Neural cell (in vitro differentiated cells): Measurements from ENCODE around the gene PECR.

ENCODE experiments used
- EZH2 ChIP-seq: fragments of 200-600, 300-800 bp; shearing (Covaris generic), sonication (generic); IDR thresholded peaks from 2 replicates; pipeline ENCODE4 v1.6.1; 2014; ENCODE audit warnings: antibody characterized with exemption, low read length, borderline replicate concordance, mild to moderate bottlenecking; ENCODE audit not compliant: insufficient read depth, poor library complexity, severe bottlenecking
- TF ChIP-seq, protein P1 (sequence below): fragments of 450-650 bp; IDR thresholded peaks from 2 replicates; pipeline ENCODE4 v1.5.1; 2014; ENCODE audit warnings: antibody characterized with exemption, mild to moderate bottlenecking, moderate library complexity; ENCODE audit not compliant: poor library complexity, severe bottlenecking

DNA sequence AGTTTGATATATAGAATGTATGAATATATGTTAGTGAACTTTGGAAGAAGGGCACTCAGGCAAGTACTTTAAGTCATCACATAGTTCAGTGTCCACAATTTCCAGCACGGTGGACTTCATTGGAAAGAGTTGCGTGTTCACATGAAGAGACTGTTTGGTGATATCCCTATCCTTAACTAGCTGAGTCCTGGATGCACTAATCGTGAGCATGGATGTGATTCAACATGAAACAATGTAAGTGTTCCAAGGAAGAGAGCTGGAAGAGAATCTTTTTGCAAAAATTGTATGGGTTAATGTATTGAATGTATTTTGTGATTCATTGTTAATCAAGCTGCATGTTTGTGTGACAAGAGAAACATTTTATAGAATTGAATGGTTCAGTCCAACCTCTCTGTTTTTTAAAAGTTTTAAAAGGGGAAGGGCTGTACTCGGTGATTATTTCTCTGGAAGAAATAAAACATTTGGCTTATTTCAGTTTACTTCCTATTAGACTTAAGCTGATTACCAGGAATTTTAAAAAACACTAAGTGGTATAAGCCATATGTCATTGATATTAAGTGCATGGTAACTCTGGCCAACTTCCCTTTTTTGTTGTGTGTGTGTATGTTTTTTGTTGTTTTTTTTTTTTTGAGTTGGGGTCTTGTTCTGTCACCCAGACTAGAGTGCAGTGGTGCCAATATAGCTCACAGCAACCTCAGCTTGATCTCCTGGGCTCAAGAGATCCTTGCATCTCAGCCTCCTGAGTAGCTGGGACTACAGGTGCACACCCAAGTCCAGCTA is 36.1 kb upstream of the PECR start:
- TF ChIP-seq, protein P1, sequence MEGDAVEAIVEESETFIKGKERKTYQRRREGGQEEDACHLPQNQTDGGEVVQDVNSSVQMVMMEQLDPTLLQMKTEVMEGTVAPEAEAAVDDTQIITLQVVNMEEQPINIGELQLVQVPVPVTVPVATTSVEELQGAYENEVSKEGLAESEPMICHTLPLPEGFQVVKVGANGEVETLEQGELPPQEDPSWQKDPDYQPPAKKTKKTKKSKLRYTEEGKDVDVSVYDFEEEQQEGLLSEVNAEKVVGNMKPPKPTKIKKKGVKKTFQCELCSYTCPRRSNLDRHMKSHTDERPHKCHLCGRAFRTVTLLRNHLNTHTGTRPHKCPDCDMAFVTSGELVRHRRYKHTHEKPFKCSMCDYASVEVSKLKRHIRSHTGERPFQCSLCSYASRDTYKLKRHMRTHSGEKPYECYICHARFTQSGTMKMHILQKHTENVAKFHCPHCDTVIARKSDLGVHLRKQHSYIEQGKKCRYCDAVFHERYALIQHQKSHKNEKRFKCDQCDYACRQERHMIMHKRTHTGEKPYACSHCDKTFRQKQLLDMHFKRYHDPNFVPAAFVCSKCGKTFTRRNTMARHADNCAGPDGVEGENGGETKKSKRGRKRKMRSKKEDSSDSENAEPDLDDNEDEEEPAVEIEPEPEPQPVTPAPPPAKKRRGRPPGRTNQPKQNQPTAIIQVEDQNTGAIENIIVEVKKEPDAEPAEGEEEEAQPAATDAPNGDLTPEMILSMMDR = no peak
- TF ChIP-seq EZH2 = no peak
